ENCODE results near the gene HSPB9. TPM values are rescaled to one million over a fixed set of nuclear protein-coding genes. Genes with fewer than 3 reads are reported as not detected.

HSPB9 gene
- total RNA-seq, 1 donor from 2014 or later, result not detected

DNA sequence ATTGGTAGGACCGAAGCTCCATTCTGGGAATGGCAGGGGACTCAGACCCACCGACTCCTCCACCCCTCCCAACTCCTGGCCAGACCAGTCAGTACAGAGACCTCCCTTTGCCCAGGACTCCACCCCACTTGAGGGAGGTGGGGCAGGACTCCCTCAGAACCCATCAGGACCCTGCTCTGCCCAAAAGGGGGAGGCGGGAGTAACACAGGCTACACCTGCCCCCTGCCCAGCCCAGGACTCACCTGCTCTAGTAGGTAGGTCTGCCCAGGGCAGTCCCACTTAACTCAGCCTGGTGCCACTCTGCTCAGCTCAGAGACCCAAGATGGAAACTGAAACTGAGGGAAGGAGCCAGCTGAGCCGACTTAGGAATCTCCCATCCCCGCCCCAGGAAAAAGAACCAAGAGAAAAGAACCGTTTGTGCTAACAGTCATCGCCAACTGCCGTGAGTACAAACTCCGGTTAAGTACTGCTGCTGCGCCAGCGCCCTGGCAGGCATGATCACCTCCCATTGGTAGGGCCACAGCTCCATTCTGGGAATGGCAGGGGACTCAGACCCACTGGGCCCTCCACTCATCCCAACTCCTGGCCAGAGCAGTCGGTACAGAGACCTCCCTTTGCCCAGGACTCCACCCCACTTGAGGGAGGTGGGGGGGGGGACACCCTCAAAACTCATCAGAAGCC, 10.6 kb upstream of the HSPB9 start:
- H3K36me3 ChIP-seq, result peaks cover under 1 to 10% of the 10 kb centered on the region in 2 donors
- TF ChIP-seq, protein P1, sequence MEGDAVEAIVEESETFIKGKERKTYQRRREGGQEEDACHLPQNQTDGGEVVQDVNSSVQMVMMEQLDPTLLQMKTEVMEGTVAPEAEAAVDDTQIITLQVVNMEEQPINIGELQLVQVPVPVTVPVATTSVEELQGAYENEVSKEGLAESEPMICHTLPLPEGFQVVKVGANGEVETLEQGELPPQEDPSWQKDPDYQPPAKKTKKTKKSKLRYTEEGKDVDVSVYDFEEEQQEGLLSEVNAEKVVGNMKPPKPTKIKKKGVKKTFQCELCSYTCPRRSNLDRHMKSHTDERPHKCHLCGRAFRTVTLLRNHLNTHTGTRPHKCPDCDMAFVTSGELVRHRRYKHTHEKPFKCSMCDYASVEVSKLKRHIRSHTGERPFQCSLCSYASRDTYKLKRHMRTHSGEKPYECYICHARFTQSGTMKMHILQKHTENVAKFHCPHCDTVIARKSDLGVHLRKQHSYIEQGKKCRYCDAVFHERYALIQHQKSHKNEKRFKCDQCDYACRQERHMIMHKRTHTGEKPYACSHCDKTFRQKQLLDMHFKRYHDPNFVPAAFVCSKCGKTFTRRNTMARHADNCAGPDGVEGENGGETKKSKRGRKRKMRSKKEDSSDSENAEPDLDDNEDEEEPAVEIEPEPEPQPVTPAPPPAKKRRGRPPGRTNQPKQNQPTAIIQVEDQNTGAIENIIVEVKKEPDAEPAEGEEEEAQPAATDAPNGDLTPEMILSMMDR (IDR thresholded peaks at IDR 0.05), result no peak
- peak overlapping the region; percentile 70 to 78 for H3K4me3 ChIP-seq
- H3K9me3 ChIP-seq, result no peaks in the 10 kb centered on the region
- peaks cover 4 to 11% of the 10 kb centered on the region in 2 donors for H3K4me1 ChIP-seq
- H3K27ac ChIP-seq, result peak overlapping the region; percentile 91 to 93
- H3K27me3 ChIP-seq, result no peaks in the 10 kb centered on the region
- intact Hi-C loops (cut with DNase I), result no loop called here
- no peak for DNase-seq (ENCODE audit: low spot score in 2 of 2)

DNA sequence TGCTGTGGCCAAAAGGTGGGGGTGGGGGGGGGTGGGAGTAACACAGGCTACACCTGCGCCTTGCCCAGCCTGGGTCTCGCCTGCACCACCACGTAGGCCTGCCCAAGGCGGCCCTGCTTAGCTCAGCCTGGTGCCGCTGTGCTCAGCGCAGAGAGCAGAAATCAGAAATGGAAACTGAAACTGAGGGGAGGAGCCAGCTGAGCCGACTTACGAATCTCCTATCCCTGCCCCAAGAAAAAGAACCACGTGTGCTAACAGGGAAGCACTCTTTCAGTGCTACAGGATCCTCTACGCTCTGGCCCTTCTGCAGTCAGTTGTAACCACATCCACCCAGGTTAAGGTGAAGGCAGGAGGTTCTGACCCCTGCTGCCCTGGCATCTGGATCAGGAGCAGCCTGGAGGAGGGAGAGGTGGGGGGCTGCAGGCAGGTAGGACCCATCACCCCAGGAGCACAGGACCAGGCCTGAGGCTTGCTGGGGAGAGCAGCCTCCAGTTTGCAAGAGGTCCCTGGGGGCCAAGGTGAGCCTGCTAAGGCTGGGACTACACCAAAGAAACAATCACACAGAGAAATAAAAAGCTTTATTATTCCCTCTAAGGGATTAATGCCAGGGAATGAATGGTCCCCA, 9.9 kb upstream of the HSPB9 start, which contains the start of gene DHX58:
TSS of gene DHX58 (minus strand) at position 163 of the 625 bp plus-strand sequence. CDS start 822 bp downstream, outside the sequence.
- TF ChIP-seq, protein P1 (IDR thresholded peaks at IDR 0.05), result no peak
- DNase-seq (ENCODE audit: low spot score in 2 of 2), result peak; percentile 39 to 88
- peaks cover 4 to 11% of the 10 kb centered on the region in 2 donors for H3K4me1 ChIP-seq
- peaks cover 6 to 7% of the 10 kb centered on the region in 2 donors for H3K36me3 ChIP-seq
- H3K9me3 ChIP-seq, result no peaks in the 10 kb centered on the region
- no peaks in the 10 kb centered on the region for H3K27me3 ChIP-seq
- intact Hi-C loops (cut with DNase I), result no loop called here
- peak within 1 kb of the TSS; percentile 70 to 78 for H3K4me3 ChIP-seq
- H3K27ac ChIP-seq, result peak within 1 kb of the TSS; percentile 91 to 93

DNA sequence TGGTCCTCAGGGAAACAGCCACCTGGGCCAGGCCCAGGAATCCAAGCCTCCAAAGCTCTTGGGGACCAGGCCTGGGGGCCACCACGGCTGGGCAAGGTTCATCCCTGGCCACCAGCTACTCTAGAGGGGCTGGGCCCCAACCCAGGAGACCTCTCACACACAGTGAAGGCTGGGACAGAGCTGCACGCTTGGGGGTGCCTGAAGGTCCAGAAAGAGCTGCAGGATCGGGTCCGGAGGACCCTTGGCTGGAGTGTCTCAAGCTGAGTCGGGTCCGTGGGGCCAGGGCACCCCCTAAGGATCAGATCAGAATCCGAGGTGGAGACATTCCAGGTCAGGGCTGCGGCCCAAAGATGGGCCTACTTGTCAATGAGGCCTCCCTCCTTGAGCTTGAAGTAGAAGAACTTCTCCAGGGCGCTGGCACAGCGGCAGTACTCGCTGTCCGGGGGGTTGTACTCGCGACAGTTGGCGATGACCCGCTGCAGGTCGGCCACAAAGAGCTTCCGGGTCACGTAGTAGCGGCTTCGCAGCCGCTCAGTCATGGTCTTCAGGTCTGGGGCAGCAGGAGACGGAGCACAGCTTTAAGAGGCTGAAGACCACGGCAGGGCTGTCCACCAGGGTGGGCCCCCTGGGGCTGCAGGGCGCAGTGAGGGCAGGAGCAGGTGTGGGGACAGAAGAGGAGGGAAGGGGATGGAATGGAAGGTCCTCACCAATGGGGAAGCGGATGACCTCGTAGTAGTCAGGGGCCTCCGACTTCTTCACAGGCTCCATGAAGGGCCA, 9.1 kb upstream of the HSPB9 start:
- H3K9me3 ChIP-seq, result no peaks in the 10 kb centered on the region
- peak overlapping the region; percentile 91 to 93 for H3K27ac ChIP-seq
- H3K27me3 ChIP-seq, result no peaks in the 10 kb centered on the region
- TF ChIP-seq, protein P1 (IDR thresholded peaks at IDR 0.05), result no peak
- H3K4me1 ChIP-seq, result peaks cover 4 to 11% of the 10 kb centered on the region in 2 donors
- H3K36me3 ChIP-seq, result peaks cover 5 to 7% of the 10 kb centered on the region in 2 donors
- DNase-seq (ENCODE audit: low spot score in 2 of 2), result no peak
- intact Hi-C loops (cut with DNase I), result no loop called here
- H3K4me3 ChIP-seq, result peak overlapping the region in 1 of 2 donors; percentile 78

GRCh38 chr17:42114118-42114517, 8.5 kb upstream of the HSPB9 start:
- TF ChIP-seq, protein P1 (IDR thresholded peaks at IDR 0.05), result no peak
- H3K4me1 ChIP-seq, result peaks cover 4 to 11% of the 10 kb centered on the region in 2 donors
- no peak overlapping the region for H3K4me3 ChIP-seq
- no peaks in the 10 kb centered on the region for H3K9me3 ChIP-seq
- H3K27me3 ChIP-seq, result no peaks in the 10 kb centered on the region
- no peak overlapping the region for H3K27ac ChIP-seq
- intact Hi-C loops (cut with DNase I), result no loop called here
- H3K36me3 ChIP-seq, result peaks cover 1 to 7% of the 10 kb centered on the region in 2 donors
- no peak for DNase-seq (ENCODE audit: low spot score in 2 of 2)

DNA sequence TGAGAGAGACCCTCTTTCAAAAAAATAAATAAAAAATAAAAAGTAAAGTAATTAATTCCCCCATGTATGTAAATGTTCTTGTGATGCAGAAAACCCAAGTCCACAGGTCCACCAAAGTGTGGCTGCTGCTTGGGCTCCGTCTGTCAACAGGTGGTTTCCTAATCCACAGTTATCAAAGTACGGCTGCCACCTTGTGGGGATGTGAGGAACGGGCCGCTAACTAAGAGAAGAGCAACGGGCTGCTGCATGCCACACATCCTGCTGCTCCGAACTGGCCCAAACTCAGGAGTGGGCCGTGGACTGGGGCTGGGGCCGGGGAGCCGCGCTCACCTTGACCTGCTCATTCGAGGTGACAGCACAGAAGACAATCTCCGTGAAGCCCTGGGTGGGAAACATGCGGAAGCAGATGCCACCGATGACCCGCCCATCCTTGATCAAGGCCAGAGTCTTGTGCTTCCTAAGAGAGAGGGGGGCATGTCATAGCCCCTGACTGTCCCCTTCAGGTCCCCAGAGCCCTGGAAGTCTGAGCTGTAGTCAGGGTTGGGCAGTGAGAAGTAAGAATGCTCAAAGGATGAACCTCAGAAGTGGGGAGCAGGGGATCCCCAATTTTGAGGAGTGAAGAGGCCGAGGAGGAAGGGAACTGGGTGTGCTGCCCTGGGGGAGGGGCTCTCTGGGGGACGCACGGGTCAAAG, 5.8 kb upstream of the HSPB9 start:
- Histone ChIP-seq H3K9me3 (no peaks in the 10 kb centered on the region), H3K4me3 (no peak overlapping the region), H3K27ac (no peak overlapping the region), H3K4me1 (peaks cover 4 to 22% of the 10 kb centered on the region in 2 donors), H3K27me3 (no peaks in the 10 kb centered on the region), H3K36me3 (peaks cover 0 to 7% of the 10 kb centered on the region in 2 donors)
- intact Hi-C loops (cut with DNase I), result loop anchor here (1.0 kb wide), 3 partner anchors 50 to 154 kb away; no protein-coding TSS in a partner anchor
- peak; percentile 37 to 92 for DNase-seq (ENCODE audit: low spot score in 2 of 2)
- TF ChIP-seq, protein P1 (IDR thresholded peaks at IDR 0.05), result peak; percentile 81 to 84 (median 83)

Measured in ascending aorta (tissue), 2 donors.